NCI-H2196 treated with DMSO at 0.1 percent for 48 hours (cell line): ENCODE data around the gene SMC3.
"Not testable (repeated sequence)": the region's sequence is repeated elsewhere in the genome, so short reads cannot be mapped to it uniquely, and the experiment has no call there.

Source experiments
- DNase-seq: peaks from one replicate; lab custom pipeline; 2025; ENCODE audit not compliant: unreplicated experiment; lab: John Stamatoyannopoulos, UW

SMC3 gene

GRCh38 chr10:110620398-110620719, 52.9 kb downstream of the SMC3 start:
- DNase-seq: no peak

GRCh38 chr10:110623316-110623715, 55.8 kb downstream of the SMC3 start:
- not testable (repeated sequence) for DNase-seq

GRCh38 chr10:110625356-110625894, 57.9 kb downstream of the SMC3 start:
- no peak for DNase-seq

DNA sequence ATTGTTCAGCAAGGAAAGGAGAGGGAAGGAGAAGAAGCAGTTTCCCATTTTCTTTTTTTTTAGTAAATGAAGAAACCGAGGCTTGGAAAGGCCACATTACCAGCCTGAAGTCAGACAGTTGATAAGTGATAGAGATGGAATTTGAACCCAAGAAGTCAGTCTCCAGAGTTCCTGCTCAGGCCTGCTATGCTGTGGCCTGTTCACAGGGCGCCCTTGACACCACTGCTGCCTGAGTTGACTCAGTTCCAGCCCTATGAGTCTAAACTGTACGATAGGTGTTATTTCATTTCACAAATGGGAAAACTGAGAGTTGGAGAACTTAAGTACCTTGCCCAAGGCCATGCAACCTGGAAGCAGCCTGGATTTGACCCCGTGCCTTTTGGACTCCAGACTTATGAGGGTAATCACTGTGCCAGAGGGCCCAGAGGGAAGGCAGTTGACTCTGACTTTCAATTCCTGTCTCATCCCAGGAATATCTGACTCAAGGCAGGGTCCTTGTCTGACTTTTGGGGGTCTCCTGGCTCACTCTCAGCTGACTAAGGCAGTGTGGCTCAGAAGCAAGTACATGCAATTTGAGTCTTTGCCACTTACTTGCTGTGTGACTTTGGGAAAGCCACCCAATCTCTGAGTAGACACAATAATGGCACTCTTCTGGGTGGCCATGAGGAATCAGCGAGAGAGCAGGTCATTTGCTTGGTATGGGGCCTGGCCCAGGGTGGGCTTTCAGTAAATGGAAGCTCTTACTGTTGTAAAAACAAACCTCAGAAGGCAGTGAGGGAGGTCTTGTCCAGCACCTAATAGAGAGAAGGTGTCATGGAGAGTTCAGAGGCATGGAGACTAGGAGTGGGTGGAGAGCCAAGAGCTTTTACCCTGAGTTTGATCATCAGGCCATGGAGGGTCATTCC, 58.7 kb downstream of the SMC3 start:
- no peak for DNase-seq

GRCh38 chr10:110628161-110628560, 60.7 kb downstream of the SMC3 start:
- no peak for DNase-seq

GRCh38 chr10:110629680-110630191, 62.2 kb downstream of the SMC3 start:
- peak; percentile 42 for DNase-seq

- DNase-seq: no peak
These were observed 64.4 kb downstream of the SMC3 start for GRCh38 chr10:110631934-110632333.

DNA sequence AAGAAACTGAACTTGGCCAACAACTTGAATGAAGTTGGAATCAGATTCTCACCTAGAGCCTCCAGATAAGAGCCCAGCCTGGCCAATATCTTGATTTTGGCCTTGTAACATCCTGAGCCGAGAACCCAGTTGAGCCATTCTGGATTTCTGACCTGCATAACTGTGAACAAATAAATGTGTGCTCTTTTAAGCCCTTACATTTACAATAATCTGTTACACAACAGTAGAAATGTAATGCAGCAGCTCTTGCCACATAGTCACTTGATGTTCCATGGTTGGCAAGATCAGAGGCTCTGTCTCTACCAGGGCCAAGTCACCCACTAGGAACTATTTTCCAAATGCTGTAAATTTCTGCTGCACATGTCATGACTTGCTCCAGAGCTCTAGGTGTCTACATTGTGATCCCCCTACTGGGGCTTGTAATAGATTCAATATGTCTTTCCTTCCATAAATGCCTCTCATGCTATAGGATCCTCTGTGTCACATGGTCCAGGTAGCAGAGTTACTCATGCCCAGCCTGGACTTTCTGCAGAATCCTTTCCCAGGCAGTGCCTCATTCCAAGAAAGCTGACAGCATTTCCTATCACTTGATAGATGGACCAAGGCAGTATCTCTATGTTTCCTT, 65.2 kb downstream of the SMC3 start:
- no peak for DNase-seq

- peak; percentile 41 for DNase-seq
These were observed 67.2 kb downstream of the SMC3 start for GRCh38 chr10:110634527-110635209.

GRCh38 chr10:110636572-110636931, 69.1 kb downstream of the SMC3 start:
- no peak for DNase-seq

- DNase-seq: no peak
These were observed 69.5 kb downstream of the SMC3 start for GRCh38 chr10:110636932-110637557.

GRCh38 chr10:110637558-110638053, 70.1 kb downstream of the SMC3 start:
- no peak for DNase-seq

- no peak for DNase-seq
These were observed 70.8 kb downstream of the SMC3 start for GRCh38 chr10:110638319-110638718.

DNA sequence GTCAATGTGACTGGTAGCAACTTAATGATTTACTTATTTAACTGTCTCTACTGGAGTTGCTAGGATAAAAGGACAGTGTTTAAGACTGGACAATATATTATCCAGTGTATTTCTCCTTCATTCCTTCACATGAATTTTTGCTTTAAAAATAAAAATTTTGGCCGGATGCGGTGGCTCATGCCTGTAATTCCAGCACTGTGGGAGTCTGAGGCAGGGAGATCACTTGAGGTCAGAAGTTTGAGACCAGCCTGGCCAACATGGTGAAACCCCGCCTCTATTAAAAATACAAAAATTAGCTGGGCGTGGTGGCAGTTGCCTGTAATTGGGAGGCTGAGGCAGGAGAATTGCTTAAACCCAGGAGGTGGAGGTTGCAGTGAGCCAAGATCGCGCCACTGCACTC, 71.6 kb downstream of the SMC3 start:
- not testable (repeated sequence) for DNase-seq

DNA sequence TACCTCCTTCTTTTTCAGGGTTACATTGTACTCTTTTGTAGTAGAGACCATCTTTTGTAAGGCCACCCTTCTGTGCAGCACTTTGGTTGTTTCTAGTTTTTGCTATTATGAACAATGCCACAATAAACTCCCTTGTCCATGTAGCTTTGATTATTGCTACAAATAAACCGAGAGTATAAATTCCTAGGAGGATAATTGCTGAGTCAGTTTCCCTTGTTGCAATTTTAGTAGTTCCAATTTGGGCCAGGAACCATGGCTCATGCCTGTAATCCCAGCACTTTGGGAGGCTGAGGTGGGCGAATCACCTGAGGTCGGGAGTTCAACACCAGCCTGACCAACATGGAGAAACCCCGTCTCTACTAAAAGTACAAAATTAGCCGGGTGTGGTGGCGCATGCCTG, 72.4 kb downstream of the SMC3 start:
- DNase-seq: not testable (repeated sequence)

GRCh38 chr10:110641256-110641655, 73.8 kb downstream of the SMC3 start:
- DNase-seq: no peak

- no peak for DNase-seq
These were observed 74.9 kb downstream of the SMC3 start for GRCh38 chr10:110642204-110643034.

DNA sequence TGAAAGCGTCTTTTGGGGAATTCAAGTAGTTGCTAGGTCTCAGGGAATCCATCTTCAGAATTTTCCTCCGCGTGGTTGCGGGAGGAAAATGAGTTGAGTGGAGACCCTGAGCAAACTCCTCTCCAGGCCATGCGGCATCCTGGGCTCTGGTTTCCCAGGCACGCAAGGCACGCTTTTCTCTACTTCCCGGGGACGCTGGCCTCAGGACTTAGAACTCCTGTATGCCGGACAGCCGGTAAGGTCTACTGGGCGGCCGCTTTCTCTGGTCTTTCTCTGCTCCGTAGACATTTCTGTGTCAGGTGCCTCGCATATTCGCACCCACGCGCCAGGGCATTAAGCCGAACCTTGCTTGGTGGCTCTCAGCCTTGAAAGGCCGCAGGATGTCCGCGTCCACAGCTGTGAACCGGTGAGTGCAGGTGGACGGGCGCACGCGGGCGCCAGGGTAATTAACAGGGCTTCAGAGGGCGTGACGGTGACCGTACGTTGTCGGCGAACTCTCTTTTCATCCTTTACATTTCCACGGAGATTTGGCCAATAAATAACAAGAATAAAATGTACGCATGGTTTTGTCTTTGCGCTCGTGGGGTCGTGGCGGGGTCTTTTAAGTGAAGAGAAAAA, 75.6 kb downstream of the SMC3 start:
- DNase-seq: no peak
